HepG2 (cell line): Measurements from ENCODE around the gene MLN. TPM values are rescaled to one million over a fixed set of nuclear protein-coding genes. Genes with fewer than 3 reads are reported as not detected.

Experiments
- ARNT ChIP-seq: fragments of 450-650 bp; IDR thresholded peaks from 2 replicates; pipeline ENCODE4 v1.6.1; 2017
- ASH2L ChIP-seq: fragments of 300-600, 200-600 bp; sonication (generic); IDR thresholded peaks from 2 replicates; pipeline ENCODE4 v1.7.0; 2017; ENCODE audit warnings: low read depth, mild to moderate bottlenecking, moderate library complexity, mixed read lengths, low read length; ENCODE audit not compliant: insufficient read length
- EZH2 ChIP-seq: conservative IDR thresholded peaks from 2 replicates; pipeline ENCODE4 v1.6.1; 2012; ENCODE audit warnings: mild to moderate bottlenecking, low read depth, low read length, moderate library complexity
- HNF4G ChIP-seq, 2 experiments: sonication (generic) in 1 of 2; formaldehyde crosslinking in 1 of 2; IDR thresholded peaks; 2 replicates each; pipeline versions ENCODE4 v1.4.0 to v1.6.1; 2011 to 2020; ENCODE audit warnings: borderline replicate concordance in 2 of 2, low read depth in 2 of 2, mild to moderate bottlenecking in 2 of 2, low read length in 1 of 2, missing genetic modification reagents in 1 of 2, moderate library complexity in 1 of 2
- JUND ChIP-seq: sonication (generic); formaldehyde crosslinking; IDR thresholded peaks from 2 replicates; pipeline ENCODE4 v1.8.0; 2022; ENCODE audit warnings: mild to moderate bottlenecking, missing genetic modification reagents
- MEIS2 ChIP-seq: sonication (generic); formaldehyde crosslinking; IDR thresholded peaks from 2 replicates; pipeline ENCODE4 v1.9.0; 2021; ENCODE audit warnings: mild to moderate bottlenecking, missing genetic modification reagents
- MZF1 ChIP-seq: sonication (generic); formaldehyde crosslinking; IDR thresholded peaks from 2 replicates; pipeline ENCODE4 v1.8.1; 2023; ENCODE audit warnings: mild to moderate bottlenecking, missing genetic modification reagents, borderline replicate concordance
- NFKBIZ ChIP-seq: IDR thresholded peaks from 2 replicates; pipeline ENCODE4 v1.6.1; 2018; ENCODE audit warnings: missing genetic modification reagents, missing compliant biosample characterization
- PAWR ChIP-seq: sonication (generic); formaldehyde crosslinking; IDR thresholded peaks from 2 replicates; pipeline ENCODE4 v1.4.0; 2020; ENCODE audit warnings: missing genetic modification reagents, mild to moderate bottlenecking, borderline replicate concordance
- PHF20 ChIP-seq: sonication (generic); formaldehyde crosslinking; IDR thresholded peaks from 2 replicates; pipeline ENCODE4 v1.5.0; 2020; ENCODE audit warnings: mild to moderate bottlenecking, missing genetic modification reagents
- SIX4 ChIP-seq: sonication (generic); formaldehyde crosslinking; IDR thresholded peaks from 2 replicates; pipeline ENCODE4 v1.4.0; 2020; ENCODE audit warnings: missing genetic modification reagents
- TCF12 ChIP-seq, 2 experiments: fragments of 450-650 bp in 1 of 2; sonication (generic) in 1 of 2; formaldehyde crosslinking in 1 of 2; IDR thresholded peaks; 2 replicates each; pipeline versions ENCODE4 v1.6.1 to v1.8.0; 2017 to 2022; ENCODE audit warnings: antibody characterized with exemption in 1 of 2, mild to moderate bottlenecking in 1 of 2, missing genetic modification reagents in 1 of 2, moderate library complexity in 1 of 2
- THYN1 ChIP-seq: sonication (generic); formaldehyde crosslinking; IDR thresholded peaks from 2 replicates; pipeline ENCODE4 v1.8.1; 2023; ENCODE audit warnings: low read depth, mild to moderate bottlenecking, moderate library complexity, missing genetic modification reagents, borderline replicate concordance
- ZBTB42 ChIP-seq: sonication (generic); formaldehyde crosslinking; IDR thresholded peaks from 2 replicates; pipeline ENCODE4 v1.5.0; 2020; ENCODE audit warnings: mild to moderate bottlenecking, missing genetic modification reagents
- ZFP41 ChIP-seq: sonication (generic); formaldehyde crosslinking; IDR thresholded peaks from 2 replicates; pipeline ENCODE4 v1.4.0; 2020; ENCODE audit warnings: mild to moderate bottlenecking, missing genetic modification reagents, borderline replicate concordance
- ZMYM3 ChIP-seq: sonication (generic); formaldehyde crosslinking; IDR thresholded peaks from 2 replicates; pipeline ENCODE4 v1.5.1; 2020; ENCODE audit warnings: mild to moderate bottlenecking, missing genetic modification reagents
- ZNF234 ChIP-seq: sonication (generic); formaldehyde crosslinking; conservative IDR thresholded peaks from 2 replicates; pipeline ENCODE4 v1.5.1; 2020; ENCODE audit warnings: mild to moderate bottlenecking, missing genetic modification reagents
- ZNF251 ChIP-seq: sonication (generic); formaldehyde crosslinking; IDR thresholded peaks from 2 replicates; pipeline ENCODE4 v1.9.0; 2021; ENCODE audit warnings: mild to moderate bottlenecking, missing genetic modification reagents
- ZNF503 ChIP-seq: sonication (generic); formaldehyde crosslinking; IDR thresholded peaks from 2 replicates; pipeline ENCODE4 v1.4.0; 2020; ENCODE audit warnings: missing genetic modification reagents
- ZXDC ChIP-seq: sonication (generic); formaldehyde crosslinking; IDR thresholded peaks from 2 replicates; pipeline ENCODE4 v1.5.0; 2020; ENCODE audit warnings: mild to moderate bottlenecking, missing genetic modification reagents
- polyA plus RNA-seq, 8 experiments: library from polyadenylated mRNA; depleted of rRNA in 3 of 8; stranded (reverse) in 7 of 8; unstranded in 1 of 8; fragments of >200 nt; fragmentation: Illumina TruSeq in 4 of 8; extraction: Trizol in 4 of 8; gene quantifications; 2 replicates each; pipeline versions ENCODE4 v1.2.1 to v1.2.3, GENCODE V29; 2011 to 2016; ENCODE audit warnings: low read depth in 4 of 8, missing spikeins in 1 of 8, mixed read lengths in 1 of 8; ENCODE audit not compliant: insufficient read depth in 1 of 8
- total RNA-seq, 5 experiments: library from RNA; depleted of rRNA; stranded (reverse); fragments of >200 nt; fragmentation: Illumina TruSeq; extraction: Trizol; gene quantifications; 2 replicates each; pipeline ENCODE4 v1.2.3, GENCODE V29; 2016; ENCODE audit warnings: low read depth in 1 of 5
- TF ChIP-seq, protein P1 (sequence below): sonication (generic); formaldehyde crosslinking; IDR thresholded peaks from 2 replicates; pipeline ENCODE4 v1.5.0; 2020; ENCODE audit warnings: mild to moderate bottlenecking, missing genetic modification reagents

Gene MLN
- total and polyA plus RNA-seq, 2 of the 13 experiments (the other 11 are each of a cell fraction or from before 2014, with no cell fraction given), result not detected

DNA sequence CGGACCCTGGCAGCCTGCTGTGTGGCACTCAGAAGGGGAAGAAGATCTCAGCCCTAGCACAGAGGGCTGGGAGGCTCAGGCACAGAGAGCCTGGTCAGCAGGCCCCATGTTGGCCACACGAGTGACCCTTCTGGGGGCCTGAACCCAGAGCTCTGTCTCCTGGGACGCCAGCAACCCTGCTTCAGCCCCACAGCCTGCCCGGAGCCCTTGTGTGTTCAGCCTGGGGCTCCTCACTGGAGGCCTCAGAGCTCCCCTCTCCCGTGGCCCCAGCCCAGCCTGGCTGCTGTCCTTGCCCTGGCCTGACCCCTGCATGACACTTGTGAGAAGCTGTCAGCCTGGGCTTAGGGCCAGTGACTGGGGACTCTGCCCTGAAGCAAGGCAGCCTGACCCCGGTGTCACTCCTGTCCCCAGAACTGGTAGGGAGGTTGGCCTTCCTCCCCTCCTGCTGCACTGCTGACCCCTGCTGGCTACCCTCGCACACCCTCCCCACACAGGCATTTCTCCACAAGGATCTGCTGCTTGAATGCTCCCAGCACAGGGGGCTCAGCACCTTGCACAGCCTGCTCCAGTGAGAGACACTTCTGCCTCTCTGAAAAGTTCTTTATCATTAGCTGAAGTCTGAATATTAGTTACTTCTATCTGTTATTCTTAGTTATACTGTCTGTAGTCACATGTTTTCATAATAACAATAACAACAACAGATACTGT is 41.7 kb downstream of the MLN start (continued):
- TF ChIP-seq ZXDC (CRISPR knock-in tag) (no peak), ZBTB42 (CRISPR knock-in tag) (peak; percentile 52; the same call in 1 of the 2 replicates), NFKBIZ (CRISPR knock-in tag) (no peak; the same call in 1 of the 2 replicates), ZMYM3 (peak; percentile 94), SIX4 (CRISPR knock-in tag) (no peak; the same call in 1 of the 2 replicates), ASH2L (peak; percentile 37), EZH2 (no peak), PHF20 (CRISPR knock-in tag) (no peak), THYN1 (no peak), MEIS2 (peak; percentile 96), MZF1 (CRISPR knock-in tag) (peak; percentile 72; the same call in 1 of the 2 replicates), TCF12 (IDR thresholded peaks at IDR 0.05) (no peak), TCF12 (CRISPR knock-in tag; IDR thresholded peaks at IDR 0.05) (0 out of 2 replicates have a peak, but pooled peaks have one; percentile 51), ZNF251 (CRISPR knock-in tag) (no peak), ARNT (no peak), ZNF234 (CRISPR knock-in tag) (no peak), ZNF503 (CRISPR knock-in tag) (0 out of 2 replicates have a peak, but pooled peaks have one; percentile 44), HNF4G (IDR thresholded peaks at IDR 0.05; ENCODE audit: borderline replicate concordance, low read depth, low read length) (peak; percentile 75; the same call in 1 of the 2 replicates), HNF4G (CRISPR knock-in tag; IDR thresholded peaks at IDR 0.05; ENCODE audit: borderline replicate concordance, low read depth) (peak; percentile 87), ZFP41 (CRISPR knock-in tag) (0 out of 2 replicates have a peak, but pooled peaks have one; percentile 55), JUND (CRISPR knock-in tag) (peak; percentile 66; the same call in 1 of the 2 replicates), PAWR (CRISPR knock-in tag) (0 out of 2 replicates have a peak, but pooled peaks have one; percentile 56)
- TF ChIP-seq, protein P1, sequence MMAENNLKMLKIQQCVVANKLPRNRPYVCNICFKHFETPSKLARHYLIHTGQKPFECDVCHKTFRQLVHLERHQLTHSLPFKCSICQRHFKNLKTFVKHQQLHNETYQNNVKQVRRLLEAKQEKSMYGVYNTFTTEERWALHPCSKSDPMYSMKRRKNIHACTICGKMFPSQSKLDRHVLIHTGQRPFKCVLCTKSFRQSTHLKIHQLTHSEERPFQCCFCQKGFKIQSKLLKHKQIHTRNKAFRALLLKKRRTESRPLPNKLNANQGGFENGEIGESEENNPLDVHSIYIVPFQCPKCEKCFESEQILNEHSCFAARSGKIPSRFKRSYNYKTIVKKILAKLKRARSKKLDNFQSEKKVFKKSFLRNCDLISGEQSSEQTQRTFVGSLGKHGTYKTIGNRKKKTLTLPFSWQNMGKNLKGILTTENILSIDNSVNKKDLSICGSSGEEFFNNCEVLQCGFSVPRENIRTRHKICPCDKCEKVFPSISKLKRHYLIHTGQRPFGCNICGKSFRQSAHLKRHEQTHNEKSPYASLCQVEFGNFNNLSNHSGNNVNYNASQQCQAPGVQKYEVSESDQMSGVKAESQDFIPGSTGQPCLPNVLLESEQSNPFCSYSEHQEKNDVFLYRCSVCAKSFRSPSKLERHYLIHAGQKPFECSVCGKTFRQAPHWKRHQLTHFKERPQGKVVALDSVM, result peak; percentile 87
